ENCODE results near the gene MSRB3. TPM values are rescaled to one million over a fixed set of nuclear protein-coding genes. Genes with fewer than 3 reads are reported as not detected.

MSRB3 gene
- total RNA-seq, 4 donors from 2014 or later = 29.1 to 61.5 (median 50.4) TPM

DNA sequence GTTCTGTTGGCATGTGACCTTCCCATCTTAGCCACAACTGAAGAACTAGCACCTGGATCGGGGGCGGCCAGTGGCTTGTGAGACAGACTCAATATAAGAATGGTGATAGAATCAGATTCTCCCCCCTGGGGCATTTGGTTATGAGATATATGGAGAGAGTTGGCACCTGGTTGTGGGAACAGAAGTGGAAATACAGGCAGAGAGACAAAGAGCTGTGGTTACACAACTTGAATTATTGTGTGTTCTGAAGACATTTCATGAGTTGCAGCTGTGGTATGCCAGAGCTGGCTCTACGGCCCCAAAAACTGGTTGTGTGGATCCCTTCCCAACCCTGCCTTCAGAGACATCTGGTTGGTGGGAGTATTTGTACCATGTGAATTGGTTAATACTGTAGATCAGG lies 2.9 kb upstream of the MSRB3 start:
- TF ChIP-seq, protein P1, sequence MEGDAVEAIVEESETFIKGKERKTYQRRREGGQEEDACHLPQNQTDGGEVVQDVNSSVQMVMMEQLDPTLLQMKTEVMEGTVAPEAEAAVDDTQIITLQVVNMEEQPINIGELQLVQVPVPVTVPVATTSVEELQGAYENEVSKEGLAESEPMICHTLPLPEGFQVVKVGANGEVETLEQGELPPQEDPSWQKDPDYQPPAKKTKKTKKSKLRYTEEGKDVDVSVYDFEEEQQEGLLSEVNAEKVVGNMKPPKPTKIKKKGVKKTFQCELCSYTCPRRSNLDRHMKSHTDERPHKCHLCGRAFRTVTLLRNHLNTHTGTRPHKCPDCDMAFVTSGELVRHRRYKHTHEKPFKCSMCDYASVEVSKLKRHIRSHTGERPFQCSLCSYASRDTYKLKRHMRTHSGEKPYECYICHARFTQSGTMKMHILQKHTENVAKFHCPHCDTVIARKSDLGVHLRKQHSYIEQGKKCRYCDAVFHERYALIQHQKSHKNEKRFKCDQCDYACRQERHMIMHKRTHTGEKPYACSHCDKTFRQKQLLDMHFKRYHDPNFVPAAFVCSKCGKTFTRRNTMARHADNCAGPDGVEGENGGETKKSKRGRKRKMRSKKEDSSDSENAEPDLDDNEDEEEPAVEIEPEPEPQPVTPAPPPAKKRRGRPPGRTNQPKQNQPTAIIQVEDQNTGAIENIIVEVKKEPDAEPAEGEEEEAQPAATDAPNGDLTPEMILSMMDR (IDR thresholded peaks at IDR 0.05; ENCODE audit: low read depth) = no peak

DNA sequence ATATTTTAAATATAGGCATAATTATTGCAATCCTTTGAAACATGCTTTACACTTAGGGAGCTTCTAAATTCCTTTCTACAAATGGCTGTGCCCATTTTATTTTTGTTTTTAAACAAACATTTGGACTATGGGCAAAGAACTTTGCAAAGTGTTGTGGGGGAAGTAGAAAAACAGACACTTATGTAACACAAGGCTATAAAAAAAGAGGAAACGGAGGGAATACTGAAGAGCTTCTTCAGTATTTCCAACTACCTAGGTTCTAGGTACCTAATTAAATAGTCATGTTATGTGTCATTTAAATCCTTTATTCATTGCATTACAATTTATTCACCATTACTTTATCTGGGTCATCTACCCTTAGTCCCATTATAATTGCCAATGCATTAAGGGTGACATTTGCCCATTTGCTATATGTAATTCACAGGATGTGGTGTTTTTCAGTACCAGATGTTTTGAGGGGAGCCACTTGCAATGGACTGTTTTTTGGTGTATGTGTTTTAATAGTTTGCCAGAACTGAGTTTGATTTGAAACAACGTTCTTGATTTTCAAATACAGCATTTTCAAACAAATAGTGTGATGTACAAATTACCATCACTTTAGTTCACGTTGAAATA lies 1.5 kb upstream of the MSRB3 start:
- TF ChIP-seq, protein P1 (IDR thresholded peaks at IDR 0.05; ENCODE audit: low read depth) = no peak

DNA sequence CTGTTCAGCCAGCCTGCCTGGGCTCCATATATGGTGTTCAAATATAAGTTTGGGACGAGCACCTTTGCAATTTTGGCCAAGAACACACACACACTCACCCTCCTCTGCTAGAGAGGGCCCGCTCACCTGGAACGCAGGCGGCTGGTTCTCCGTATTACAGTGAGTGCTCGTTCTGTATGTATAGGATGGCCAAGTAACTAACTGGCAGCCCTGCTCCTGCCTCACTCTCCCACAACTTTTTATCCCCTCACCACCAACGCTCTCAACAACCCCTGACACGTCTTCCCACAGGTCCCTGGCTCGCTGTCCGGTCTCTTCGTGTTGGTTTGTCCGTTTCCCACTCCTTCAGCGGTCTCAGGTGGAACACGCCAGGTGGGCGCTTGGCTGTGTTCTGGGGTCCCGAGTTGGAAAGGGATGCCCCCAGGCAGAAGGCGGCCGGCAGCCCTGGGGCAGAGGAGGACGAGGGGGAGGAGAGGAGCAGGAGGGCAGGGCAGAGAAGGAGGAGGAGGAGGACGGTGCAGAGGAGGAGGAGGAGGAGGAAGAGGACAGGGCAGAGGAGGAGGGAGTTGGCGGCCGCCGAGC lies 398 bp upstream of the MSRB3 start:
- TF ChIP-seq, protein P1 (IDR thresholded peaks at IDR 0.05; ENCODE audit: low read depth) = no peak

DNA sequence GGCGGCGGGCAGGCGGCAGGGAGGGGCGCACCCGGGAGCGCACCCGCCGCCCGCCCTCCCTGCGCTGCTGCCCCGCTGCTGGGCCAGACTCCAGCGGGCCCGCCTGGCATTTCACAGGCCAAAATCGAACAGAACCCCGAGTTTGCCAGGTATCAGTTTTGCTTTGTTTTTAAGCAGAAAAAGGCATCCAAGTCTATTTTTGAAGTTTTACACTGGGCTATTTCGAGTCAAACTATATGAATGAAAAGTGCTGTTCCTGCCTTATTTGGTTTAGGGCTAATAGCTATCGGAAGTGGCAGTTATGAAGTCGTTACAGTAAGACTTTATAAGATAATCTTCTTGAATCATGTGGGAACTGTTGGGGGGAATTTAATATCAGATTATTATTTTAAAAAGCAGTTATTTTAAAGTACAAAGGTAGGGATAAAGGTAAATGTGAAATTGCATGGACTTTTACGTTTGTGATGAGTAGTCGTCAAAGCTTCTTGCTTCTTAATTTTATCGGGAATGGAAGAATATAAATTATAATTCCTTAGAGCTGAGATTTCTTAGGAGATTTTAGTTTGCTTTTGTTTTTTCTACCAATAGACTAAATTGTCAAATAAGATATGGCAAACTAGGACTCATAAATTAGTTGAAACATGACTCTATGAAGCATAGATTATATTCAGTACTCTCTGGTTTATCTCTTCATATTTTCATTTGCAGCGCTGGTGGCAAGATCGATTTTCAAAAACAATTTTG lies 1.1 kb downstream of the MSRB3 start:
- TF ChIP-seq, protein P1 (IDR thresholded peaks at IDR 0.05; ENCODE audit: low read depth) = no peak

DNA sequence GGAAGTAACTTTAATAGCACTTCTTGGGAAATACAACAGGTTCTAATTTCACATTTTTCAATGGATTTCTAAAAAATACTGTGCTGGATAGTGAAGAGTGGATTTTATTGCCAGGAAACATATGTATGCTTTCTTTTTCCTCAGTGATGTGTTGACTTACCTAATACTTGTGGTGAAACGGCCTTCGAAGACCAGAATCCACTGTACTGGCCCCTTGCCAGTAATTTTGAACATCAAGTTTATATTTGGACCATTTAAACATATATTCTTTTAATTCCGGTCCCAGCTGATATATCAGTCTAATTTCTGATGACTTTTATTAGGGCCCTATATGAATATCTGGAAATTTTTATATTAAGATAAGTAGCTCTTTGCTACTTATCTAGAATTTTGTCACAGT lies 1.8 kb downstream of the MSRB3 start:
- TF ChIP-seq, protein P1 (IDR thresholded peaks at IDR 0.05; ENCODE audit: low read depth) = no peak

DNA sequence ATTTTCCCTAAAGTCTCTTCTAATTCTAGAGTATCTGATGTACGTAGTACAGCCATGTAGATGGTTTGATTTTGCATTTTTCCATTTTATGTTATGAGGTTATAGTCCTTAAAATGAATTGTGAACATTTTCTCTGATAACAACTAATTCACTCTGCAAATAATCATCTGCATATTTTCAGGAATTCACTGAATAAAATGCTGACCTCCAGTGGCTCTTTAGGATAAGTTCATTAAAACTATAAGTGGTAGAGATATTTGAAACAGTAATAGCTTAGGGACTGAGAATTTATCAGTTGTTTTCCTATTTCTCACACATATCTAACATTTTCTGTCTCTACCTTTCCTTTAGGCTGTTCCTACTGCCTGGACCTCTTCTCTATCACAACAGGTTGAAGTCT lies 4.4 kb downstream of the MSRB3 start:
- TF ChIP-seq, protein P1 (IDR thresholded peaks at IDR 0.05; ENCODE audit: low read depth) = no peak

DNA sequence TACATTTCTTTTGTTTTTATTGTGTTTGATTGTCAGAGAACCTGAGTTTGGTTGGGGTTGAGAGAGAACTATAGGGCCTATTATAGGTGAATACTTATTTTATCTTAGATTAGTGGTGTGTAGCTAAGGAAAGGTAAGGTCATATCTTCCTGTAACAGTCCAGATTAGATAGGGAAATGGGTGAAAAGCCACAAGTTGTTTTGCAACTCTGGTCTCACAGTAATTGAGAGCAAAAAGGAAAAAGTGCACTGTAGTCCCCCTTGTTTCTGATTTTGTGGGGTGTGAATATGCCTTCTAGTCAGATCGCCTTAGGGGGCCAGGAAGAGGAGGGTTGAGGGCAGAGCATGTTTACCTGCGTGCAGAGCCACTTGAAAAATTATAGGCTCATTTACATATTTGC lies 8.9 kb downstream of the MSRB3 start:
- TF ChIP-seq, protein P1 (IDR thresholded peaks at IDR 0.05; ENCODE audit: low read depth) = no peak
